GM23338 (cell line): ENCODE results near the gene GCK. TPM values are rescaled to one million over a fixed set of nuclear protein-coding genes. Genes with fewer than 3 reads are reported as not detected.

ENCODE experiments used
- ATAC-seq: fragments of 200-7000 bp; cut with Tn5 transposase; 3 replicates; pipeline ENCODE4 v1.9.1; 2020
- DNase-seq: peaks from one replicate; pipeline ENCODE4 v3.0.0-alpha.2; 2015; ENCODE audit warnings: low spot score
- H2AFZ ChIP-seq: fragments of 200-600 bp; sonication (generic); 2 replicates; pipeline ENCODE4 v1.8.0; 2016; ENCODE audit warnings: antibody characterized with exemption, mild to moderate bottlenecking, moderate library complexity
- H3F3A ChIP-seq: fragments of 200-600 bp; sonication (generic); replicated peaks from 2 replicates; pipeline ENCODE4 v1.8.0; 2017; ENCODE audit warnings: antibody characterized with exemption, mixed run types, low read depth
- H3K27ac ChIP-seq: fragments of 200-600 bp; sonication (generic); 2 replicates; pipeline ENCODE4 v1.6.1; 2016; ENCODE audit warnings: low read depth
- H3K27me3 ChIP-seq: fragments of 200-600 bp; sonication (generic); 2 replicates; pipeline ENCODE4 v1.8.0; 2016; ENCODE audit warnings: mild to moderate bottlenecking, mixed run types, moderate library complexity; ENCODE audit not compliant: insufficient read depth
- H3K36me3 ChIP-seq: fragments of 200-600 bp; sonication (generic); 2 replicates; pipeline ENCODE4 v1.8.0; 2016; ENCODE audit warnings: mild to moderate bottlenecking; ENCODE audit not compliant: insufficient read depth
- H3K4me1 ChIP-seq: fragments of 200-600 bp; sonication (generic); 2 replicates; pipeline ENCODE4 v1.8.0; 2016; ENCODE audit warnings: mild to moderate bottlenecking, moderate library complexity; ENCODE audit not compliant: insufficient read depth
- H3K4me2 ChIP-seq: fragments of 200-600 bp; sonication (generic); 2 replicates; pipeline ENCODE4 v1.7.1; 2017; ENCODE audit warnings: mixed run types
- H3K4me3 ChIP-seq: fragments of 200-600 bp; sonication (generic); 2 replicates; pipeline ENCODE4 v1.6.1; 2016; ENCODE audit warnings: mixed run types
- H3K79me2 ChIP-seq: fragments of 200-600 bp; sonication (generic); replicated peaks from 2 replicates; pipeline ENCODE4 v1.8.0; 2017; ENCODE audit warnings: mild to moderate bottlenecking; ENCODE audit not compliant: insufficient read depth
- H3K9me2 ChIP-seq: fragments of 200-600 bp; sonication (generic); 2 replicates; pipeline ENCODE4 v1.8.0; 2017; ENCODE audit not compliant: insufficient read depth
- H4K20me1 ChIP-seq: fragments of 200-600 bp; sonication (generic); replicated peaks from 2 replicates; pipeline ENCODE4 v1.8.0; 2017; ENCODE audit warnings: mild to moderate bottlenecking; ENCODE audit not compliant: insufficient read depth
- H3K27ac Mint-ChIP-seq: 2 replicates; pipeline ENCODE4 v1.8.0; 2020; ENCODE audit warnings: inconsistent platforms, mild to moderate bottlenecking, moderate library complexity, mixed read lengths
- H3K27me3 Mint-ChIP-seq: 3 replicates; pipeline ENCODE4 v1.8.0; 2022; ENCODE audit warnings: low read depth, mild to moderate bottlenecking, moderate library complexity, mixed read lengths, inconsistent platforms; ENCODE audit not compliant: insufficient read depth, poor library complexity
- H3K36me3 Mint-ChIP-seq: 3 replicates; pipeline ENCODE4 v1.8.0; 2021; ENCODE audit warnings: low read depth, mild to moderate bottlenecking, inconsistent platforms, moderate library complexity, mixed read lengths
- H3K4me1 Mint-ChIP-seq: 3 replicates; pipeline ENCODE4 v1.8.0; 2020; ENCODE audit warnings: mild to moderate bottlenecking, inconsistent platforms, mixed read lengths
- H3K4me3 Mint-ChIP-seq: 3 replicates; pipeline ENCODE4 v1.8.0; 2021; ENCODE audit warnings: moderate library complexity, mild to moderate bottlenecking, inconsistent platforms, mixed read lengths
- H3K9me3 Mint-ChIP-seq: 3 replicates; pipeline ENCODE4 v1.8.0; 2020; ENCODE audit warnings: moderate library complexity, mild to moderate bottlenecking, inconsistent platforms, mixed read lengths
- EZH2 ChIP-seq: fragments of 200-600 bp; sonication (generic); IDR thresholded peaks from one replicate; pipeline ENCODE4 v1.8.0; 2017; ENCODE audit warnings: antibody characterized with exemption, mild to moderate bottlenecking, low read depth; ENCODE audit not compliant: unreplicated experiment
- EZH2phosphoT487 ChIP-seq: fragments of 200-600 bp; sonication (generic); IDR thresholded peaks from one replicate; pipeline ENCODE4 v1.8.1; 2018; ENCODE audit warnings: antibody characterized with exemption; ENCODE audit not compliant: unreplicated experiment
- polyA plus RNA-seq: library from polyadenylated mRNA; unstranded; fragments of >200 nt; fragmentation: Nextera tagmentation; extraction: Ambion mirVana; gene quantifications from 2 replicates; pipeline ENCODE4 v1.2.1, GENCODE V29; 2016
- total RNA-seq: library from RNA; depleted of rRNA; stranded (reverse); fragments of >200 nt; shearing (Covaris generic); gene quantifications from 2 replicates; pipeline ENCODE4 v1.2.3, GENCODE V29; 2014
- TF ChIP-seq, protein P1 (sequence below): IDR thresholded peaks from one replicate; pipeline ENCODE4 v1.6.1; 2018; ENCODE audit warnings: antibody characterized with exemption; ENCODE audit not compliant: unreplicated experiment
- TF ChIP-seq, protein P2 (sequence below): fragments of 250-450 bp; sonication (Bioruptor Pico); IDR thresholded peaks from 2 replicates; pipeline ENCODE4 v1.5.0; 2020; ENCODE audit warnings: mild to moderate bottlenecking, moderate library complexity
- TF ChIP-seq, protein P3 (sequence below), 2 experiments: fragments of 200-600 bp in 1 of 2; sonication (generic) in 1 of 2; conservative IDR thresholded peaks; 2 replicates each; pipeline versions ENCODE4 v1.5.1 to v1.6.1; 2016 to 2017; ENCODE audit warnings: antibody characterized with exemption in 2 of 2, low read depth in 2 of 2, mild to moderate bottlenecking in 2 of 2, moderate library complexity in 1 of 2

GCK gene
- total and polyA plus RNA-seq, 2 experiments from 2014 or later, result 6.1 to 7.3 TPM

DNA sequence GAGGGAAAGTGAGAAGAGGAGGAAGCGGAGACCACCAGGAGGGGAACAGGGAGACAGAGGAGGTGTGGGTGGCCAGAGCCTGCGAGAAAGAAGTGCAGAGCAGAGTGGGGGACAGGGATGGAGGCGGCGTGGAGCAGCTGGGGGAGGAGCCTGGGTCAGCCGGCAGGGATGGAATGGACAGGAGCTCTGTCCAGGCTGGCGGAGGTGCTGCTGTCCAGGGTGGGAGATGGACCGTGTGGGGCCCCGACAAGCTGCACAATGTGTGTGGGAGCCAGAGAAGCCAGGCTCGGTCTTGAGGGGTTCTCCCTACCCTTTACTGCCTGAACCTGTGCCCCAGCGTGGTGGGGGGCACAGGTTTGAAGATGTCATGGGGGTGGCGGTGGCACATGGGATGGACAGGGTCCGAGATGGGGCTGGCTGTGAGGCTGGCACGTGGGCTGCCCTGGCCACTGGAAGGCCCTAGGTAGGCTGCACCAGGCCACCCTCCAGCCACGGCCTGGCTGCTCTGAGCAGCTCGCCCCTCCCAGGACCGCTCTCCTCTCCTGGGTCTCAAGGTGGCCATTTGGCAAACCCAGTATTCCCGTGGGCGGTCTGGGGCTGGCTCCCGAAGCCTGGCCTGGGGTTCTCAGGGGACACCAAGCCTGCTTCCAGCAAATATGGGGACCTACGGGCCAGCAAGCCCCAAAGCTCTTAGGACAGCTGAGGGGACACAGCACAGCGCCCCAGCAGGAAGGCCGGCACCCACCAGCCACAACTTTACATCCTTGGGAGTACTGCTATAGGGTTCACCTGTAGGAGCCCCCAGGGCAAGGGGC lies 43.9 kb upstream of the GCK start:
- Mint-ChIP-seq H3K36me3 (no peaks in the 10 kb centered on the region), H3K4me1 (peaks cover 7% of the 10 kb centered on the region), H3K27me3 (peaks cover 9% of the 10 kb centered on the region), H3K4me3 (no peak overlapping the region), H3K27ac (no peak overlapping the region), H3K9me3 (no peaks in the 10 kb centered on the region)
- no peaks in the 10 kb centered on the region for H3K79me2 ChIP-seq
- H4K20me1 ChIP-seq, result no peaks in the 10 kb centered on the region
- no peak overlapping the region for H3K27ac ChIP-seq
- no peak overlapping the region for H3K4me2 ChIP-seq
- no peaks in the 10 kb centered on the region for H3K27me3 ChIP-seq
- no peak for TF ChIP-seq EZH2
- no peak for TF ChIP-seq EZH2phosphoT487
- TF ChIP-seq, protein P1, sequence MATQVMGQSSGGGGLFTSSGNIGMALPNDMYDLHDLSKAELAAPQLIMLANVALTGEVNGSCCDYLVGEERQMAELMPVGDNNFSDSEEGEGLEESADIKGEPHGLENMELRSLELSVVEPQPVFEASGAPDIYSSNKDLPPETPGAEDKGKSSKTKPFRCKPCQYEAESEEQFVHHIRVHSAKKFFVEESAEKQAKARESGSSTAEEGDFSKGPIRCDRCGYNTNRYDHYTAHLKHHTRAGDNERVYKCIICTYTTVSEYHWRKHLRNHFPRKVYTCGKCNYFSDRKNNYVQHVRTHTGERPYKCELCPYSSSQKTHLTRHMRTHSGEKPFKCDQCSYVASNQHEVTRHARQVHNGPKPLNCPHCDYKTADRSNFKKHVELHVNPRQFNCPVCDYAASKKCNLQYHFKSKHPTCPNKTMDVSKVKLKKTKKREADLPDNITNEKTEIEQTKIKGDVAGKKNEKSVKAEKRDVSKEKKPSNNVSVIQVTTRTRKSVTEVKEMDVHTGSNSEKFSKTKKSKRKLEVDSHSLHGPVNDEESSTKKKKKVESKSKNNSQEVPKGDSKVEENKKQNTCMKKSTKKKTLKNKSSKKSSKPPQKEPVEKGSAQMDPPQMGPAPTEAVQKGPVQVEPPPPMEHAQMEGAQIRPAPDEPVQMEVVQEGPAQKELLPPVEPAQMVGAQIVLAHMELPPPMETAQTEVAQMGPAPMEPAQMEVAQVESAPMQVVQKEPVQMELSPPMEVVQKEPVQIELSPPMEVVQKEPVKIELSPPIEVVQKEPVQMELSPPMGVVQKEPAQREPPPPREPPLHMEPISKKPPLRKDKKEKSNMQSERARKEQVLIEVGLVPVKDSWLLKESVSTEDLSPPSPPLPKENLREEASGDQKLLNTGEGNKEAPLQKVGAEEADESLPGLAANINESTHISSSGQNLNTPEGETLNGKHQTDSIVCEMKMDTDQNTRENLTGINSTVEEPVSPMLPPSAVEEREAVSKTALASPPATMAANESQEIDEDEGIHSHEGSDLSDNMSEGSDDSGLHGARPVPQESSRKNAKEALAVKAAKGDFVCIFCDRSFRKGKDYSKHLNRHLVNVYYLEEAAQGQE, result no peak
- ATAC-seq, result no peak
- no peaks in the 10 kb centered on the region for H3K36me3 ChIP-seq
- no peaks in the 10 kb centered on the region for H3K9me2 ChIP-seq
- no peak overlapping the region for H3K4me3 ChIP-seq
- no peak for DNase-seq
- no peak overlapping the region for H2AFZ ChIP-seq
- no peaks in the 10 kb centered on the region for H3F3A ChIP-seq
- no peaks in the 10 kb centered on the region for H3K4me1 ChIP-seq

DNA sequence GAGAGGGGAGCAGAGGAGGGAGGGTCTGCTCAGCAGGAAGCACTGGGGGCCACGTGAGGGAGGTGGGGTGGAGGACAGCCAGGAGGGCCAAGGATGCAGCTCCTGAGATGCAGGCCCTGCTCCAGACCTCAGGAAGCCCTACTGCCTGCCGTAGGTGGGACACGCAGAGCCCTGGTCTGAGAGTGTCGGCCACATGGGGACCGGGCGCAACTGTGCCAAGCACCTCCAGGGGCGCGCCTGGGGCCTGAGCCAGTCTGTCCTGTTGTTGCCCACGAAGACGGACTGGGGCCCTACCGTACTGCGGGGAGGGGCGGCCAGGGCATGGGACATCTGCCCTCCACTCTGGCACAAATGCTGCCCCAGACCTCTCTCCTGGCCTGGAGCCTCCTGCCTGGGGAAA lies 43.2 kb upstream of the GCK start:
- Histone ChIP-seq H3K4me3 (no peak overlapping the region), H2AFZ (no peak overlapping the region), H3K79me2 (no peaks in the 10 kb centered on the region), H3K9me2 (no peaks in the 10 kb centered on the region), H4K20me1 (no peaks in the 10 kb centered on the region), H3K36me3 (no peaks in the 10 kb centered on the region), H3K4me1 (no peaks in the 10 kb centered on the region), H3K4me2 (no peak overlapping the region), H3K27ac (no peak overlapping the region), H3K27me3 (no peaks in the 10 kb centered on the region), H3F3A (no peaks in the 10 kb centered on the region)
- H3K27me3 Mint-ChIP-seq, result peaks cover 12% of the 10 kb centered on the region
- H3K4me1 Mint-ChIP-seq, result peaks cover 7% of the 10 kb centered on the region
- no peak overlapping the region for H3K4me3 Mint-ChIP-seq
- TF ChIP-seq, protein P2, sequence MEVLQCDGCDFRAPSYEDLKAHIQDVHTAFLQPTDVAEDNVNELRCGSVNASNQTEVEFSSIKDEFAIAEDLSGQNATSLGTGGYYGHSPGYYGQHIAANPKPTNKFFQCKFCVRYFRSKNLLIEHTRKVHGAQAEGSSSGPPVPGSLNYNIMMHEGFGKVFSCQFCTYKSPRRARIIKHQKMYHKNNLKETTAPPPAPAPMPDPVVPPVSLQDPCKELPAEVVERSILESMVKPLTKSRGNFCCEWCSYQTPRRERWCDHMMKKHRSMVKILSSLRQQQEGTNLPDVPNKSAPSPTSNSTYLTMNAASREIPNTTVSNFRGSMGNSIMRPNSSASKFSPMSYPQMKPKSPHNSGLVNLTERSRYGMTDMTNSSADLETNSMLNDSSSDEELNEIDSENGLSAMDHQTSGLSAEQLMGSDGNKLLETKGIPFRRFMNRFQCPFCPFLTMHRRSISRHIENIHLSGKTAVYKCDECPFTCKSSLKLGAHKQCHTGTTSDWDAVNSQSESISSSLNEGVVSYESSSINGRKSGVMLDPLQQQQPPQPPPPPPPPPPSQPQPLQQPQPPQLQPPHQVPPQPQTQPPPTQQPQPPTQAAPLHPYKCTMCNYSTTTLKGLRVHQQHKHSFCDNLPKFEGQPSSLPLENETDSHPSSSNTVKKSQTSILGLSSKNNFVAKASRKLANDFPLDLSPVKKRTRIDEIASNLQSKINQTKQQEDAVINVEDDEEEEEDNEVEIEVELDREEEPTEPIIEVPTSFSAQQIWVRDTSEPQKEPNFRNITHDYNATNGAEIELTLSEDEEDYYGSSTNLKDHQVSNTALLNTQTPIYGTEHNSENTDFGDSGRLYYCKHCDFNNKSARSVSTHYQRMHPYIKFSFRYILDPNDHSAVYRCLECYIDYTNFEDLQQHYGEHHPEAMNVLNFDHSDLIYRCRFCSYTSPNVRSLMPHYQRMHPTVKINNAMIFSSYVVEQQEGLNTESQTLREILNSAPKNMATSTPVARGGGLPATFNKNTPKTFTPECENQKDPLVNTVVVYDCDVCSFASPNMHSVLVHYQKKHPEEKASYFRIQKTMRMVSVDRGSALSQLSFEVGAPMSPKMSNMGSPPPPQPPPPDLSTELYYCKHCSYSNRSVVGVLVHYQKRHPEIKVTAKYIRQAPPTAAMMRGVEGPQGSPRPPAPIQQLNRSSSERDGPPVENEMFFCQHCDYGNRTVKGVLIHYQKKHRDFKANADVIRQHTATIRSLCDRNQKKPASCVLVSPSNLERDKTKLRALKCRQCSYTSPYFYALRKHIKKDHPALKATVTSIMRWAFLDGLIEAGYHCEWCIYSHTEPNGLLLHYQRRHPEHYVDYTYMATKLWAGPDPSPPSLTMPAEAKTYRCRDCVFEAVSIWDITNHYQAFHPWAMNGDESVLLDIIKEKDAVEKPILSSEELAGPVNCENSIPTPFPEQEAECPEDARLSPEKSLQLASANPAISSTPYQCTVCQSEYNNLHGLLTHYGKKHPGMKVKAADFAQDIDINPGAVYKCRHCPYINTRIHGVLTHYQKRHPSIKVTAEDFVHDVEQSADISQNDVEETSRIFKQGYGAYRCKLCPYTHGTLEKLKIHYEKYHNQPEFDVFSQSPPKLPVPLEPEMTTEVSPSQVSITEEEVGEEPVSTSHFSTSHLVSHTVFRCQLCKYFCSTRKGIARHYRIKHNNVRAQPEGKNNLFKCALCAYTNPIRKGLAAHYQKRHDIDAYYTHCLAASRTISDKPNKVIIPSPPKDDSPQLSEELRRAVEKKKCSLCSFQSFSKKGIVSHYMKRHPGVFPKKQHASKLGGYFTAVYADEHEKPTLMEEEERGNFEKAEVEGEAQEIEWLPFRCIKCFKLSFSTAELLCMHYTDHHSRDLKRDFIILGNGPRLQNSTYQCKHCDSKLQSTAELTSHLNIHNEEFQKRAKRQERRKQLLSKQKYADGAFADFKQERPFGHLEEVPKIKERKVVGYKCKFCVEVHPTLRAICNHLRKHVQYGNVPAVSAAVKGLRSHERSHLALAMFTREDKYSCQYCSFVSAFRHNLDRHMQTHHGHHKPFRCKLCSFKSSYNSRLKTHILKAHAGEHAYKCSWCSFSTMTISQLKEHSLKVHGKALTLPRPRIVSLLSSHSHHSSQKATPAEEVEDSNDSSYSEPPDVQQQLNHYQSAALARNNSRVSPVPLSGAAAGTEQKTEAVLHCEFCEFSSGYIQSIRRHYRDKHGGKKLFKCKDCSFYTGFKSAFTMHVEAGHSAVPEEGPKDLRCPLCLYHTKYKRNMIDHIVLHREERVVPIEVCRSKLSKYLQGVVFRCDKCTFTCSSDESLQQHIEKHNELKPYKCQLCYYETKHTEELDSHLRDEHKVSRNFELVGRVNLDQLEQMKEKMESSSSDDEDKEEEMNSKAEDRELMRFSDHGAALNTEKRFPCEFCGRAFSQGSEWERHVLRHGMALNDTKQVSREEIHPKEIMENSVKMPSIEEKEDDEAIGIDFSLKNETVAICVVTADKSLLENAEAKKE (CRISPR knock-in tag), result no peak
- TF ChIP-seq, protein P3, sequence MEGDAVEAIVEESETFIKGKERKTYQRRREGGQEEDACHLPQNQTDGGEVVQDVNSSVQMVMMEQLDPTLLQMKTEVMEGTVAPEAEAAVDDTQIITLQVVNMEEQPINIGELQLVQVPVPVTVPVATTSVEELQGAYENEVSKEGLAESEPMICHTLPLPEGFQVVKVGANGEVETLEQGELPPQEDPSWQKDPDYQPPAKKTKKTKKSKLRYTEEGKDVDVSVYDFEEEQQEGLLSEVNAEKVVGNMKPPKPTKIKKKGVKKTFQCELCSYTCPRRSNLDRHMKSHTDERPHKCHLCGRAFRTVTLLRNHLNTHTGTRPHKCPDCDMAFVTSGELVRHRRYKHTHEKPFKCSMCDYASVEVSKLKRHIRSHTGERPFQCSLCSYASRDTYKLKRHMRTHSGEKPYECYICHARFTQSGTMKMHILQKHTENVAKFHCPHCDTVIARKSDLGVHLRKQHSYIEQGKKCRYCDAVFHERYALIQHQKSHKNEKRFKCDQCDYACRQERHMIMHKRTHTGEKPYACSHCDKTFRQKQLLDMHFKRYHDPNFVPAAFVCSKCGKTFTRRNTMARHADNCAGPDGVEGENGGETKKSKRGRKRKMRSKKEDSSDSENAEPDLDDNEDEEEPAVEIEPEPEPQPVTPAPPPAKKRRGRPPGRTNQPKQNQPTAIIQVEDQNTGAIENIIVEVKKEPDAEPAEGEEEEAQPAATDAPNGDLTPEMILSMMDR (conservative IDR thresholded peaks at IDR 0.05; ENCODE audit: low read depth in 2 of 2), result 0 out of 4 replicates have a peak, but pooled peaks of 1 of the 2 experiments have one; percentile 5
- no peak overlapping the region for H3K27ac Mint-ChIP-seq
- ATAC-seq (peak; percentile 9; the same call in 2 of the 3 replicates), DNase-seq (no peak)
- no peaks in the 10 kb centered on the region for H3K36me3 Mint-ChIP-seq
- H3K9me3 Mint-ChIP-seq, result no peaks in the 10 kb centered on the region
